ENCODE results near the gene CYB561D2.

- TF ChIP-seq, protein P1, sequence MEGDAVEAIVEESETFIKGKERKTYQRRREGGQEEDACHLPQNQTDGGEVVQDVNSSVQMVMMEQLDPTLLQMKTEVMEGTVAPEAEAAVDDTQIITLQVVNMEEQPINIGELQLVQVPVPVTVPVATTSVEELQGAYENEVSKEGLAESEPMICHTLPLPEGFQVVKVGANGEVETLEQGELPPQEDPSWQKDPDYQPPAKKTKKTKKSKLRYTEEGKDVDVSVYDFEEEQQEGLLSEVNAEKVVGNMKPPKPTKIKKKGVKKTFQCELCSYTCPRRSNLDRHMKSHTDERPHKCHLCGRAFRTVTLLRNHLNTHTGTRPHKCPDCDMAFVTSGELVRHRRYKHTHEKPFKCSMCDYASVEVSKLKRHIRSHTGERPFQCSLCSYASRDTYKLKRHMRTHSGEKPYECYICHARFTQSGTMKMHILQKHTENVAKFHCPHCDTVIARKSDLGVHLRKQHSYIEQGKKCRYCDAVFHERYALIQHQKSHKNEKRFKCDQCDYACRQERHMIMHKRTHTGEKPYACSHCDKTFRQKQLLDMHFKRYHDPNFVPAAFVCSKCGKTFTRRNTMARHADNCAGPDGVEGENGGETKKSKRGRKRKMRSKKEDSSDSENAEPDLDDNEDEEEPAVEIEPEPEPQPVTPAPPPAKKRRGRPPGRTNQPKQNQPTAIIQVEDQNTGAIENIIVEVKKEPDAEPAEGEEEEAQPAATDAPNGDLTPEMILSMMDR (IDR thresholded peaks at IDR 0.05) = no peak
- TF ChIP-seq POLR2AphosphoS5 (IDR thresholded peaks at IDR 0.05; ENCODE audit: insufficient read depth in 1 of 2, low read depth in 1 of 2) = no peak
- no peak for TF ChIP-seq POLR2A (IDR thresholded peaks at IDR 0.05)
Observed at GRCh38 chr3:50318615-50319014, 32.0 kb upstream of the CYB561D2 start.

Data from vagina (tissue), 2 donors.